Prostate gland (tissue), 2 donors: ENCODE data around the gene SLC7A10. TPM values are rescaled to one million over a fixed set of nuclear protein-coding genes. Genes with fewer than 3 reads are reported as not detected.

Experiments
- DNase-seq: peaks from one replicate; pipeline ENCODE4 v3.0.0-alpha.2; 2019; ENCODE audit warnings: low spot score
- H3K27ac ChIP-seq, 2 donors: fragments of 200-600 bp; sonication (generic); 2 replicates each; pipeline ENCODE4 v1.5.1; 2017 to 2019
- H3K27me3 ChIP-seq: fragments of 200-600 bp; sonication (generic); replicated peaks from 2 replicates; pipeline ENCODE4 v1.5.1; 2019; ENCODE audit not compliant: insufficient read depth
- H3K36me3 ChIP-seq, 2 donors: fragments of 200-600 bp; sonication (generic); 1 replicate in 1 of 2; 2 replicates in 1 of 2; pipeline versions ENCODE4 v1.5.1 to v1.8.1; 2017 to 2019
- H3K4me1 ChIP-seq: fragments of 200-600 bp; sonication (generic); replicated peaks from 2 replicates; pipeline ENCODE4 v1.5.1; 2019
- H3K4me3 ChIP-seq, 2 donors: fragments of 200-600 bp; sonication (generic); 2 replicates each; pipeline ENCODE4 v1.5.1; 2017 to 2019
- H3K9me3 ChIP-seq: fragments of 200-600 bp; sonication (generic); 2 replicates; pipeline ENCODE4 v1.5.1; 2017
- POLR2A ChIP-seq: fragments of 450-650 bp; IDR thresholded peaks from one replicate; pipeline ENCODE4 v1.6.1; 2016; ENCODE audit warnings: antibody characterized with exemption, mild to moderate bottlenecking
- POLR2AphosphoS5 ChIP-seq: sonication (generic); formaldehyde crosslinking; IDR thresholded peaks from one replicate; pipeline ENCODE4 v1.6.1; 2017; ENCODE audit warnings: antibody characterized with exemption
- WGBS: methylation state at CpG from one replicate; pipeline ENCODE4 v1.1.5; 2018; 5-methylcytosine and 5-hydroxymethylcytosine counted together
- intact Hi-C: fragments of 100-400 bp; cut with DNase I; formaldehyde crosslinking; loops from one replicate; pipeline ENCODE4 v1.14.2; 2022
- total RNA-seq, 2 donors: library from RNA; depleted of rRNA; stranded (reverse); fragments of >200 nt; gene quantifications; one replicate each; pipeline ENCODE4 v1.1.0, GENCODE V29; 2016
- TF ChIP-seq, protein P1 (sequence below), 4 experiments: fragments of 200-600 bp in 2 of 4; fragments of 450-650 bp in 2 of 4; sonication (generic) in 2 of 4; IDR thresholded peaks; 1 replicate in 3 of 4; 2 replicates in 1 of 4; pipeline ENCODE4 v1.5.1; 2016 to 2019; ENCODE audit warnings: antibody characterized with exemption in 4 of 4, mild to moderate bottlenecking in 2 of 4, moderate library complexity in 2 of 4

Gene SLC7A10
- total RNA-seq, 2 donors from 2014 or later: 3.5 TPM; not detected in 1

DNA sequence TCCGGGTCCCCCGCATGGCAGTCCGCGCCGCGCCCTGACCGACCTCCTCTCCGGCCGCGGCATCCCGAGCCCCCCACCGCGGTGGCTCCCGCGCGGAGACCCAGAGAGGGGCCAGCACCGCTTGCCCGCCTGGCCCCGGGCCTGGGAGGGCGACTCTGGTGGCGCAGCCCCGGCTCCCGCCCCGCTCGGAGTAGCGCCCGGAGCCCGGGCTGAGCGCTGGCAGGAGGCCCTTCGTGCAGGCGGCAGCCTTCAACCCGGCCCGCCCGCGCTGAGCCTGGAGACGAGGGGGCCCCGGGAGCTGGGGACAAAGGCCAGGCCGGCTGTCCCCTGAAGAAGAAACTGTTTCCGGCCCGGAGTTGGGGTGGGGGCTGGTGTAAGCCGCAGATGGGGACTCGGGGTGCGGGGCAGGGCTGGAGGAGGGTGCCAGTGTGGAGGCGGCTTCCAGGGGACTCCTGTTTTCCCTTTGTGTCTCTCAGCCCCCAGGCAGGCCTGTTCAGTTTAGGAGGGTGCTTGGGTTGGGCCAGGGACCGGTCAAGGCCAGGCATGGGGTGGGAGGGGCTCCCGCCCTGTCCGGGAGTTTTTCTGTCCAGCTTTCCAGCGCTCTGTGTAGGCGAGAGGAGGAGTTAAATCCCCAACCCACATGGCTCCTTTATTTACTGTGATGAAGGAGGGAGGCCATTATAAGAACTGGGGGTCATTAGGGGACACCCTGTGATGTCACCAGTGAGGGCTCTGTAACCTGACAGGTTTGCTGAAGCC, 30.6 kb downstream of the SLC7A10 start:
- intact Hi-C loops: no loop called here
- DNase-seq: no peak

DNA sequence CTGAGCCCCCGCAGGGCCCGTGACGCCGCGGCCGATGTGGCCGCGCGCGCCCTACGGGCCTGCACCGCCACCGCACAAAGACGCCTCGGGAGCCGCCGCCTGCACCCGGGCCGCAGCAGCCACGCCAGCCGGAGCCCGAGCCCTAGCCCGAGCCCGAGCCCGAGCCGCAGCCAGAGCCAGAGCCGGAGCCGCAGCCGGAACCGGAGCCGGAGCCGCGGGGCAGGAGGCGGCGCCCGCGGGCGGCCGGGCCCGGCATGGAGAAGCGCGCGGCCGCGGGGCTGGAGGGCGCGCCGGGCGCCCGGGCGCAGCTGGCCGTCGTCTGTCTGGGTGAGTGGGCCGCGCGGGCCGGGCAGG, 31.1 kb downstream of the SLC7A10 start:
- DNase-seq: no peak
- Histone ChIP-seq H3K36me3 (no peaks in the 10 kb centered on the region), H3K4me3 (peak overlapping the region; percentile 59 to 63), H3K4me1 (peaks cover 9% of the 10 kb centered on the region), H3K9me3 (no peaks in the 10 kb centered on the region), H3K27me3 (no peaks in the 10 kb centered on the region), H3K27ac (peak overlapping the region; percentile 1 to 58)
- intact Hi-C loops: no loop called here
- TF ChIP-seq, protein P1, sequence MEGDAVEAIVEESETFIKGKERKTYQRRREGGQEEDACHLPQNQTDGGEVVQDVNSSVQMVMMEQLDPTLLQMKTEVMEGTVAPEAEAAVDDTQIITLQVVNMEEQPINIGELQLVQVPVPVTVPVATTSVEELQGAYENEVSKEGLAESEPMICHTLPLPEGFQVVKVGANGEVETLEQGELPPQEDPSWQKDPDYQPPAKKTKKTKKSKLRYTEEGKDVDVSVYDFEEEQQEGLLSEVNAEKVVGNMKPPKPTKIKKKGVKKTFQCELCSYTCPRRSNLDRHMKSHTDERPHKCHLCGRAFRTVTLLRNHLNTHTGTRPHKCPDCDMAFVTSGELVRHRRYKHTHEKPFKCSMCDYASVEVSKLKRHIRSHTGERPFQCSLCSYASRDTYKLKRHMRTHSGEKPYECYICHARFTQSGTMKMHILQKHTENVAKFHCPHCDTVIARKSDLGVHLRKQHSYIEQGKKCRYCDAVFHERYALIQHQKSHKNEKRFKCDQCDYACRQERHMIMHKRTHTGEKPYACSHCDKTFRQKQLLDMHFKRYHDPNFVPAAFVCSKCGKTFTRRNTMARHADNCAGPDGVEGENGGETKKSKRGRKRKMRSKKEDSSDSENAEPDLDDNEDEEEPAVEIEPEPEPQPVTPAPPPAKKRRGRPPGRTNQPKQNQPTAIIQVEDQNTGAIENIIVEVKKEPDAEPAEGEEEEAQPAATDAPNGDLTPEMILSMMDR (IDR thresholded peaks at IDR 0.05): no peak
- TF ChIP-seq POLR2A (no peak), POLR2AphosphoS5 (no peak)
- WGBS: under 1% methylated on average over 57 of the region's 57 CpGs

More for the DNA sequence above, 30.6 kb downstream of the SLC7A10 start:
- Histone ChIP-seq H3K9me3 (no peaks in the 10 kb centered on the region), H3K27ac (peak overlapping the region; percentile 1 to 58), H3K4me3 (peak overlapping the region; percentile 59 to 63), H3K27me3 (no peaks in the 10 kb centered on the region), H3K36me3 (no peaks in the 10 kb centered on the region), H3K4me1 (peaks cover 9% of the 10 kb centered on the region)
- TF ChIP-seq POLR2AphosphoS5 (no peak), POLR2A (no peak)
- TF ChIP-seq, protein P1 (IDR thresholded peaks at IDR 0.05): no peak
- 3% methylated on average over 13 of the region's 49 CpGs for WGBS

DNA sequence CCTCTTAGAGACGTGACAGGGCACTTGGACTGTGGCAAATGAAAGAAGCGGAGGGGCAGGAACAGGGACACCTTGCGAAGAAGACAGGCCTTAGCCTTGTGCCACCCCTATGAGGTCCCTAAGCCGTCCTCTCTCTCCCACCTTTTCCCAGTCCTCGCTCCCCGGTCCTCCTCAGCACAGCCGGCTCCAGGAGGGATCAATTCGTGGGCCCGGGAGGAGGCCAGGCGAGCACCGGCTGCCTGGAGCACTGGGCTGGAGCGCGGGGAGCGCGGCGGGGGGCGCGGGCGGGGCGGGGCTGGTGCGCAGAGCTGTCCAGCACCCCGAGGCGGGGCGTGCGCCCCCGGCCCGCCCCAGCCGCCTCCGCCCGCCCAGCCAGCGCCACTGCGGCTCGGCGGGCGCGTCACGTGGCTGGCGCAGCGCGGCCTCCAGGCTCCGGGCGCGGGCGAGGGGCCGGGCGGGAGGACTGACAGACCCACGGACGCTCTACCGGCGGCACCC, 31.7 kb downstream of the SLC7A10 start, which contains the start of gene LRP3:
Gene LRP3 (plus strand): TSS at position 466 of the 498 bp plus-strand sequence. CDS start 456 bp downstream, outside the sequence.
- Histone ChIP-seq H3K4me3 (peak within 1 kb of the TSS; percentile 59 to 63), H3K27me3 (no peaks in the 10 kb centered on the region), H3K36me3 (no peaks in the 10 kb centered on the region), H3K4me1 (peaks cover 9% of the 10 kb centered on the region), H3K27ac (peak within 1 kb of the TSS; percentile 1 to 58), H3K9me3 (no peaks in the 10 kb centered on the region)
- intact Hi-C loops: no loop called here
- WGBS: 9% methylated on average over 18 of the region's 50 CpGs
- TF ChIP-seq, protein P1 (IDR thresholded peaks at IDR 0.05): no peak
- TF ChIP-seq POLR2AphosphoS5 (no peak), POLR2A (no peak)
- peak; percentile 38 for DNase-seq

DNA sequence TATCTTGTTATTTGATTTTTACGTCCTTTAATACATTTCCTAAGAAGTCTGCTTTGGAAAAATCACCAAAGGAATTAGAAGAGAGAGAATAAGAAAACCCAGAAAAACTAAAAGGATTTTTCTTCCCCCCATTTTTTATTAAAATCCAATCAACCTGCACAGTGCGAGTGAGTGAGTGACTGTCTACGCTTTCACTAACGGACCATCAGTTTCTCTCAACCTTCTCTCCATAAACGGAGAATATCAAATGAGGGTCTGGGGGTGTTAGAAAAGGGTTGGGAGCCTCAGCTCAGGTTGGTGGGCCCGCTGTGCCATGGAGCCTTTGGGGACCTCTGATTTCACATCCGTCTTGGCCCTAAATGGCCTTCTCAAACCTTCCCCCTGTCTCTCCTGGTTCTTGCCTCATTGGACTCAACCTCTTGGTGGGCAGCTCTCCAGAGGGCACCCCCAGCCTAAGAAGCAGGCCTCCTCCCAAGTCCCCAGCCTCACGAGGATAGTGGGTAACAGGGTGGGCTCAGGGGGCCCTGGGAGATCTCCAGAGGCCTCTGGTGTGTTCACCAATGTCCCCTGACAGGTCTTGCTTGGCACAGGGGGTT, 32.3 kb downstream of the SLC7A10 start:
- TF ChIP-seq, protein P1 (IDR thresholded peaks at IDR 0.05): no peak
- TF ChIP-seq POLR2A: no peak
- no peak for TF ChIP-seq POLR2AphosphoS5
- intact Hi-C loops: no loop called here
- peak overlapping the region in 1 of 2 donors; percentile 63 for H3K4me3 ChIP-seq
- no peaks in the 10 kb centered on the region for H3K27me3 ChIP-seq
- H3K36me3 ChIP-seq: no peaks in the 10 kb centered on the region
- no peak overlapping the region for H3K27ac ChIP-seq
- no peak for DNase-seq
- 80% methylated on average over 8 of the region's 8 CpGs for WGBS
- H3K4me1 ChIP-seq: peaks cover 9% of the 10 kb centered on the region
- no peaks in the 10 kb centered on the region for H3K9me3 ChIP-seq
